Activated naive CD4-positive, alpha-beta T cell treated with anti-CD3 and anti-CD28 coated beads, Interleukin-2, amount 10 ng/mL, durations not matched to agents 5 hours and 36 hours (primary cell): ENCODE data around the gene TMEM141. TPM values are rescaled to one million over a fixed set of nuclear protein-coding genes. Genes with fewer than 3 reads are reported as not detected.

Experiments
- microRNA-seq: library from miRNA; unstranded; fragments of <30 nt; microRNA quantifications from one replicate; pipeline ENCODE4 v1.2.0, GENCODE V29; 2022; ENCODE audit warnings: borderline microRNAs expressed, borderline replicate concordance
- total RNA-seq, 2 experiments: library from RNA; stranded (reverse); gene quantifications; one replicate each; pipeline ENCODE4 v1.2.3, GENCODE V29; 2021

The TMEM141 gene
- 10 to 100 TPM; 33.4 to 35.3 TPM for total RNA-seq

GRCh38 chr9:136790640-136791515 lies at the start of gene TMEM141:
TSS of gene TMEM141 (plus strand) at chr9:136791344. CDS start at chr9:136791371, 27 bp downstream.

GRCh38 chr9:136742591-136743391 lies 48.4 kb upstream of the TMEM141 start, which contains the start of gene LCN10:
TSS of gene LCN10 (minus strand) at chr9:136742940. CDS start at chr9:136742903, 37 bp downstream.

DNA sequence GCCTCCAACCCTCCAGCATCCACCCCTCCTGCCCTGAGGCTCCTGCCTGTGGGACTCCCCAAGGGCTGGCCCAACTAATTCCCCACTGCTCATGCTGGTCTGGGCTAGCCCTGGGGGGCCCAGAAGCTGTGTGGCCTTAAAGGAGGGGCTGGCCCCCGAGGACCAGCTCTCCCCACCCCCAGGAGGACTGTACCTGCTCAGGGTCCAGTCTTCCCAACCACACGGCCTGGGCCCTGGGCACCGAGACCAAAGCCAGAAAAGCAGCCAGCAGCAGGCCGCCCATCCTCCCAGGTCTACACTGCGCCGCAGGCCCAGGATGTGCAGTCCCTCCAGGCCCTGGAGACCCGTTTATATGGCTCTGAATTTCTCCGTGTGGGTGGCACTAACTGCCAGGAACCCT lies 42.9 kb upstream of the TMEM141 start, which contains the start of gene LCN6:
Gene LCN6, minus strand, starts transcription at position 325 of the 400 bp plus-strand sequence. Its CDS starts 42 bp downstream, at position 283.

GRCh38 chr9:136764301-136764891 lies 26.7 kb upstream of the TMEM141 start, which contains the start of gene LCN15:
TSS of gene LCN15 (minus strand) at chr9:136764518. CDS start at chr9:136764488, 30 bp downstream.

DNA sequence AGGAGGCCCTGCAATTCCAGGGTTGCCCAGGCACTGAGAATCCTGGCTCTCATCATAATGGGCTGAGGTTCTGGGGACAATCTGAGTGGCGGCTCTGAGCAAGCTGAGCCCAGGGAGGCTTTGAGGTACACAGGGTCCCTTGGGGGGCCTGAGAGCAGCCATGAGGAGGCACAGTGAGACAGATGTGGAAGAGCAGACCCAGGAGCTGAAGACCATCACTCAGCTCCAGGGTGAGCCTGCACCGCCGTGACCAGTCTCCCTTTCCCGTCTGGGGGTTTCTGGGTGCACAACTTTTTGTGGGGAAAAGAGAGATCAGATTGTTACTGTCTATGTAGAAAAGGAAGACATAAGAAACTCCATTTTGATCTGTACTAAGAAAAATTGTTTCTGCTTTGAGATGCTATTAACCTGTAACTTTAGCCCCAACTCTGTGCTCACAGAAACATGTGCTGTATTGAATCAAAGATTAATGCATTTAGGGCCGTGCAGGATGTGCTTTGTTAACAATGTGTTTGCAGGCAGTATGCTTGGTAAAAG lies 5.2 kb downstream of the TMEM141 start, which contains the start of gene CCDC183:
Gene CCDC183, plus strand, starts transcription at position 101 of the 537 bp plus-strand sequence. Its CDS starts 60 bp downstream, at position 161.

DNA sequence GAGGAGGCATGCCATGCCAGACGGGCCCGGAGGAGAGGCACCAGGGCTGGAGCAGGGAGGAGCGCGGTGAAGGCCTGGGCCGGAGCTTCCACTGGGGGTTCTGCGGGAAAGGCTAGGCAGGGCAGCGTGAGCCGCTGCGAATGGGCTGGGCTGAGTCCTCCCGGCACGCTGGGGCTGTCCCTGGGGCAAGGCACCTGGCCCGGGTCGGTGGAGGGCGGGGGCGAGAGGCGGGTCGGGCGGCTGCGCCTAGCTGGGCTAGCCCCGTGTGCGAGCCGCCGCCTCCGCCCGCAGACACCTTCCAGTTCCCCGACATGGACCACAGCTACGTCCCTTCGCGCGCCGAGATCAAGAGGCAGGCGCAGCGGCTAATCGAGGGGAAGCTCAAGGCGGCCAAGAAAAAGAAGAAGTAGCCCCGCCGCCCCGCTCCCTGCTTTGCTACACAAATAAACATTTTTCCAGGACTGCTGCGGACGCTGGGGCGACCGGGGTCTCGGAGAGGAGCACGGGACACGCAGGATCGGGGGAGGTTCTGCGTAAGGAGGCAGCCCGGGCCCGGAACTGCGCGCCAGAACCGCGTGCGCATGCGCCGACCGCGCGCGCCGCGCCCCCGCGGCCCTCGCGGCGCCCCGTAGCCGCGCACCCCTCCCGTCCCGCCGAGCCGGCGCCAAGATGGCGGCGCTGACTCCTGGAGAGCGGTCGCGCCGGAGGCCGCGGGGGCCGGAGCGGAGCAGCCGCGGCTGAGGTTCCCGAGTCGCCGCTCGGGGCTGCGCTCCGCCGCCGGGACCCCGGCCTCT lies 16.3 kb downstream of the TMEM141 start, which contains the start of gene RABL6:
Gene RABL6, plus strand, starts transcription at position 668 of the 794 bp plus-strand sequence. CDS start 249 bp downstream, outside the sequence.

GRCh38 chr9:136842380-136842948 lies 51.3 kb downstream of the TMEM141 start, which contains the start of gene AJM1:
TSS of gene AJM1 (plus strand) at chr9:136842478. CDS start at chr9:136844415, 1,937 bp downstream.

Small RNAs within 50 kb of the gene (microRNA-seq; reads per million reads assigned to microRNA genes)
- not detected for gene MIR4292
- not detected for gene MIR6722

Other genes starting within 250 kb of the TMEM141 start
- gene NOTCH1, start 245.3 kb upstream of the TMEM141 start, total RNA-seq, result 10 to 100 TPM; 66.7 to 74.8 TPM
- gene EGFL7, start 128.4 kb upstream of the TMEM141 start, total RNA-seq, result under 1 TPM; 0.41 to 0.63 TPM
- 10 to 100 TPM; 16.8 to 17.8 TPM for gene AGPAT2, start 103.9 kb upstream of the TMEM141 start, total RNA-seq
- gene DIPK1B, start 78.8 kb upstream of the TMEM141 start, total RNA-seq, result under 1 TPM; 0.10 to 0.23 TPM
- gene LCN10, start 48.4 kb upstream of the TMEM141 start, total RNA-seq, result under 1 TPM in 1 of 2 experiments, not detected in 1; 0.08 TPM
- gene LCN6, start 42.8 kb upstream of the TMEM141 start, total RNA-seq, result not detected
- gene LCN8, start 33.1 kb upstream of the TMEM141 start, total RNA-seq, result not detected
- not detected for gene LCN15, start 26.8 kb upstream of the TMEM141 start, total RNA-seq
- gene CCDC183, start 5.0 kb downstream of the TMEM141 start, total RNA-seq, result under 1 TPM; 0.46 to 0.76 TPM
- gene RABL6, start 16.6 kb downstream of the TMEM141 start, total RNA-seq, result 10 to 100 TPM; 89.0 to 92.1 TPM
- gene AJM1, start 51.1 kb downstream of the TMEM141 start, total RNA-seq, result 1 to 10 TPM; 5.6 to 5.9 TPM
- gene PHPT1, start 58.1 kb downstream of the TMEM141 start, total RNA-seq, result 10 to 100 TPM; 86.7 to 87.5 TPM
- gene MAMDC4, start 61.0 kb downstream of the TMEM141 start, total RNA-seq, result 10 to 100 TPM; 13.4 to 14.6 TPM
- 100 to 1,000 TPM; 316 to 330 TPM for gene EDF1, start 75.0 kb downstream of the TMEM141 start, total RNA-seq
- 10 to 100 TPM; 35.4 to 41.7 TPM for gene TRAF2, start 95.2 kb downstream of the TMEM141 start, total RNA-seq
- gene FBXW5, start 153.4 kb downstream of the TMEM141 start, total RNA-seq, result 100 to 1,000 TPM; 104 to 108 TPM
- 1 to 10 TPM in 1 of 2 experiments, under 1 TPM in 1; 0.98 to 1.2 TPM for gene C8G, start 153.9 kb downstream of the TMEM141 start, total RNA-seq
- 1 to 10 TPM; 2.4 to 2.8 TPM for gene LCN12, start 160.9 kb downstream of the TMEM141 start, total RNA-seq
- 10 to 100 TPM; 13.2 to 17.8 TPM for gene PTGDS, start 186.2 kb downstream of the TMEM141 start, total RNA-seq
- under 1 TPM; 0.58 to 0.60 TPM for gene LCNL1, start 191.6 kb downstream of the TMEM141 start, total RNA-seq
- gene PAXX, start 201.1 kb downstream of the TMEM141 start, total RNA-seq, result 10 to 100 TPM; 69.6 to 74.6 TPM
- 1 to 10 TPM; 4.5 to 4.6 TPM for gene CLIC3, start 205.2 kb downstream of the TMEM141 start, total RNA-seq
- gene ABCA2, start 236.9 kb downstream of the TMEM141 start, total RNA-seq, result 10 to 100 TPM; 41.1 to 42.6 TPM
- 1 to 10 TPM; 1.7 to 2.4 TPM for gene FUT7, start 240.7 kb downstream of the TMEM141 start, total RNA-seq